ENCODE data around the gene PDK2. TPM values are rescaled to one million over a fixed set of nuclear protein-coding genes. Genes with fewer than 3 reads are reported as not detected.

PDK2 gene
- total RNA-seq, 2 donors from 2014 or later: 47.1 to 79.5 TPM

- 83% methylated on average over 7 of the region's 7 CpGs for WGBS
- no peak for TF ChIP-seq POLR2A (IDR thresholded peaks at IDR 0.05)
- no peak for TF ChIP-seq CTCF (IDR thresholded peaks at IDR 0.05)
- TF ChIP-seq POLR2AphosphoS5 (IDR thresholded peaks at IDR 0.05): no peak
- Histone ChIP-seq H3K4me3 (no peak overlapping the region), H3K36me3 (no peaks in the 10 kb centered on the region), H3K9me3 (no peaks in the 10 kb centered on the region), H3K27ac (no peak overlapping the region), H3K4me1 (replicated peaks) (no peaks in the 10 kb centered on the region), H3K27me3 (replicated peaks; ENCODE audit: insufficient read depth) (no peaks in the 10 kb centered on the region)
- DNase-seq (ENCODE audit: low spot score): no peak
- intact Hi-C loops (cut with DNase I): loop anchor here (2.0 kb wide), 1 partner anchor 47 kb away; no protein-coding TSS in a partner anchor
These were observed 18.6 kb downstream of the PDK2 start for GRCh38 chr17:50113624-50114320.

GRCh38 chr17:50114401-50114800 is 19.2 kb downstream of the PDK2 start:
- H3K27ac ChIP-seq: no peak overlapping the region
- 84% methylated on average over 4 of the region's 4 CpGs for WGBS
- H3K4me3 ChIP-seq: no peak overlapping the region
- H3K9me3 ChIP-seq: no peaks in the 10 kb centered on the region
- TF ChIP-seq CTCF (IDR thresholded peaks at IDR 0.05) (no peak), POLR2AphosphoS5 (IDR thresholded peaks at IDR 0.05) (no peak), POLR2A (IDR thresholded peaks at IDR 0.05) (no peak)
- intact Hi-C loops (cut with DNase I): loop anchor here (2.0 kb wide), 1 partner anchor 46 kb away; no protein-coding TSS in a partner anchor
- no peak for DNase-seq (ENCODE audit: low spot score)
- no peaks in the 10 kb centered on the region for H3K4me1 ChIP-seq (replicated peaks)
- H3K27me3 ChIP-seq (replicated peaks; ENCODE audit: insufficient read depth): no peaks in the 10 kb centered on the region
- no peaks in the 10 kb centered on the region for H3K36me3 ChIP-seq

GRCh38 chr17:50114849-50115357 is 19.8 kb downstream of the PDK2 start:
- intact Hi-C loops (cut with DNase I): loop anchor here (2.0 to 5.0 kb wide), 2 partner anchors 37 to 46 kb away; partner anchors contain the start of gene PPP1R9B
- no peak overlapping the region for H3K27ac ChIP-seq
- no peak overlapping the region for H3K4me3 ChIP-seq
- no peaks in the 10 kb centered on the region for H3K36me3 ChIP-seq
- H3K4me1 ChIP-seq (replicated peaks): no peaks in the 10 kb centered on the region
- no peak for DNase-seq (ENCODE audit: low spot score)
- no peak for TF ChIP-seq POLR2AphosphoS5 (IDR thresholded peaks at IDR 0.05)
- TF ChIP-seq CTCF (IDR thresholded peaks at IDR 0.05): peak in 2 of 4 experiments; percentile 31 to 43
- no peak for TF ChIP-seq POLR2A (IDR thresholded peaks at IDR 0.05)
- H3K27me3 ChIP-seq (replicated peaks; ENCODE audit: insufficient read depth): no peaks in the 10 kb centered on the region
- H3K9me3 ChIP-seq: no peaks in the 10 kb centered on the region
- 26% methylated on average over 6 of the region's 6 CpGs for WGBS

- Histone ChIP-seq H3K27me3 (replicated peaks; ENCODE audit: insufficient read depth) (no peaks in the 10 kb centered on the region), H3K36me3 (no peaks in the 10 kb centered on the region), H3K27ac (no peak overlapping the region), H3K4me1 (replicated peaks) (no peaks in the 10 kb centered on the region), H3K4me3 (no peak overlapping the region), H3K9me3 (no peaks in the 10 kb centered on the region)
- intact Hi-C loops (cut with DNase I): loop anchor here (2.0 to 5.0 kb wide), 2 partner anchors 37 to 45 kb away; partner anchors contain the start of gene PPP1R9B
- 79% methylated on average over 15 of the region's 17 CpGs for WGBS
- TF ChIP-seq CTCF (IDR thresholded peaks at IDR 0.05) (no peak), POLR2AphosphoS5 (IDR thresholded peaks at IDR 0.05) (no peak), POLR2A (IDR thresholded peaks at IDR 0.05) (no peak)
- DNase-seq (ENCODE audit: low spot score): no peak
These were observed 20.6 kb downstream of the PDK2 start for GRCh38 chr17:50115756-50116155.
